Gastroesophageal sphincter (tissue), 3 donors: ENCODE measurements around the gene RNF181.

Experiments
- EP300 ChIP-seq: sonication (generic); formaldehyde crosslinking; IDR thresholded peaks from one replicate; pipeline ENCODE4 v1.6.1; 2017; ENCODE audit warnings: antibody characterized with exemption, mild to moderate bottlenecking
- TF ChIP-seq, protein P1 (sequence below), 4 experiments: fragments of 200-600 bp in 2 of 4; fragments of 450-650 bp in 2 of 4; sonication (generic) in 1 of 4; IDR thresholded peaks; one replicate each; pipeline ENCODE4 v1.5.1; 2017 to 2019; ENCODE audit warnings: antibody characterized with exemption in 4 of 4, mild to moderate bottlenecking in 2 of 4, moderate library complexity in 2 of 4

GRCh38 chr2:85554980-85555612 lies 40.4 kb upstream of the RNF181 start:
- TF ChIP-seq, protein P1, sequence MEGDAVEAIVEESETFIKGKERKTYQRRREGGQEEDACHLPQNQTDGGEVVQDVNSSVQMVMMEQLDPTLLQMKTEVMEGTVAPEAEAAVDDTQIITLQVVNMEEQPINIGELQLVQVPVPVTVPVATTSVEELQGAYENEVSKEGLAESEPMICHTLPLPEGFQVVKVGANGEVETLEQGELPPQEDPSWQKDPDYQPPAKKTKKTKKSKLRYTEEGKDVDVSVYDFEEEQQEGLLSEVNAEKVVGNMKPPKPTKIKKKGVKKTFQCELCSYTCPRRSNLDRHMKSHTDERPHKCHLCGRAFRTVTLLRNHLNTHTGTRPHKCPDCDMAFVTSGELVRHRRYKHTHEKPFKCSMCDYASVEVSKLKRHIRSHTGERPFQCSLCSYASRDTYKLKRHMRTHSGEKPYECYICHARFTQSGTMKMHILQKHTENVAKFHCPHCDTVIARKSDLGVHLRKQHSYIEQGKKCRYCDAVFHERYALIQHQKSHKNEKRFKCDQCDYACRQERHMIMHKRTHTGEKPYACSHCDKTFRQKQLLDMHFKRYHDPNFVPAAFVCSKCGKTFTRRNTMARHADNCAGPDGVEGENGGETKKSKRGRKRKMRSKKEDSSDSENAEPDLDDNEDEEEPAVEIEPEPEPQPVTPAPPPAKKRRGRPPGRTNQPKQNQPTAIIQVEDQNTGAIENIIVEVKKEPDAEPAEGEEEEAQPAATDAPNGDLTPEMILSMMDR (IDR thresholded peaks at IDR 0.05): no peak
- TF ChIP-seq EP300: no peak
